Spinal cord (tissue), 10 donors: ENCODE data around the gene LUZP1. TPM values are rescaled to one million over a fixed set of nuclear protein-coding genes. Genes with fewer than 3 reads are reported as not detected.

Experiments
- DNase-seq, 6 donors: peaks; one replicate each; pipeline versions ENCODE4 v3.0.0 to v3.0.0-alpha.2; 2013 to 2015; ENCODE audit warnings: low spot score in 6 of 6, low read depth in 4 of 6
- H3K27ac ChIP-seq: one replicate; pipeline ENCODE4 v1.5.1; 2013; ENCODE audit warnings: low read depth, low read length, control low read depth
- H3K27me3 ChIP-seq: one replicate; pipeline ENCODE4 v1.6.1; 2013; ENCODE audit warnings: low read length; ENCODE audit not compliant: control insufficient read depth, insufficient read depth
- H3K36me3 ChIP-seq: one replicate; pipeline ENCODE4 v1.6.1; 2013; ENCODE audit warnings: low read length; ENCODE audit not compliant: control insufficient read depth, insufficient read depth
- H3K4me1 ChIP-seq: one replicate; pipeline ENCODE4 v1.6.1; 2013; ENCODE audit warnings: low read length; ENCODE audit not compliant: control insufficient read depth, insufficient read depth
- H3K4me3 ChIP-seq: one replicate; pipeline ENCODE4 v1.5.1; 2013; ENCODE audit warnings: low read depth, low read length, control low read depth
- H3K9me3 ChIP-seq: one replicate; pipeline ENCODE4 v1.6.1; 2013; ENCODE audit warnings: low read length; ENCODE audit not compliant: control insufficient read depth, insufficient read depth
- WGBS: methylation state at CpG from one replicate; pipeline ENCODE4 v1.1.5; 2013; ENCODE audit warnings: missing lambda C conversion rate; ENCODE audit not compliant: insufficient coverage; 5-methylcytosine and 5-hydroxymethylcytosine counted together
- polyA plus RNA-seq, 2 donors: library from polyadenylated mRNA; unstranded; fragments of 120-200 nt; gene quantifications; one replicate each; pipeline ENCODE4 v1.2.1, GENCODE V29; 2013; ENCODE audit not compliant: insufficient read length in 2 of 2
- total RNA-seq, 2 donors: library from RNA; depleted of rRNA in 1 of 2; stranded (reverse); fragments of 120-200 nt in 1 of 2; fragments of >200 nt in 1 of 2; gene quantifications; one replicate each; pipeline versions ENCODE4 v1.2.3 to v1.2.4, GENCODE V29; 2013 to 2014
- donor health status: healthy.

LUZP1 gene
- total and polyA plus RNA-seq, 4 donors: 17.6 to 25.4 (median 21.7) TPM

DNA sequence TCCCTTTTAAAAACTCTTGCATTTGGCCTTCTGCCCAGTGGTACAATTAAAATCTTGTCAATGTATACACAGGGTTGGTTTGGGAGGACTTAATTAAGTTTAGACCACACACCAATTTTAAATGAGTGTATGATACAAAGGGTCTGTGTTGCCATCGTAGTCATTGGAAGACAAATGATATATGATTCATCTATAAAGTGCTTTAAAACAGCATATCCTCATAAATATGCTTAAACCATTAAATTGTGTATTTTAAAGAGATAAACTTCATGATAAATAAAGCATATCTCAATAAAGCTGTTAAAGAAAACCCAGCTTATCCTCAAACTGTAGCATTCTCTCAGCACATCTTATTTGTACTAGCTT, 69.5 kb downstream of the LUZP1 start:
- H3K4me1 ChIP-seq: no peaks in the 10 kb centered on the region
- WGBS: no CpG with 5 or more reads among the region's 1 CpG
- no peaks in the 10 kb centered on the region for H3K27me3 ChIP-seq
- DNase-seq: no peak
- H3K27ac ChIP-seq: no peak overlapping the region
- H3K36me3 ChIP-seq: peaks cover under 1% of the 10 kb centered on the region
- H3K9me3 ChIP-seq: no peaks in the 10 kb centered on the region
- H3K4me3 ChIP-seq: no peak overlapping the region

DNA sequence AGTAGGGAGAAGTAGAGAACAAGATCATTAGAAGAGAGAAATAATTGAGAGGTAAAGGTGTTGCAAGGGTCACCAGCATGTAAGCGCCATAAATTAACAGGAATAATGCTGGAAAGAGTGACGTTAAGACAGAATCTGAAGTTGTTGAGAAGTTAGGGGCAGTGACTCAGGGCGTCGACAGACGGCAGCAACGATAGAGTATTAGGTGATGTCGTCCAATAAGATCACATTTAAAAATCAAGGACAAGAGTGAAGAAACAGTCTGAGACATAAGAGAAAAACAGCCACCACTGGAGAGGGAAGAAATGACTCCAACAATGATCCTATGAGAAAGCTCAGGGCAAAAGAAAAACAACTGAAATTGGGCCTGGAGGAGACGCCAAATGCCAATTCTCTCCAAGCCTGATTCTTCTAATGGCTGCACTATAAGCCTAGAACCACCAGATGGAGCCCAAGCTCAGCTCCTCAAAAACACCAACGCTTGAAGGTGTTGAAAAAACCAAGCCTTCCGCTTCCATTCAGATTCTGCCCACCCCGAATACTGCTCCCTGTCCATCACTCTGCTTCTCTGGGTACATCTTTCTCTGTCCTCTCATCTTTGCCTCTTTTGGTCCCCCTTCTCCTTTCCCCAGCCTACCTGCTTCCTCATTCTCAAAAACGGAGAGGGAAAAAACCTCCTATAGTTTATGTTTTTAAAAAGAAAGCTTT, 70.0 kb downstream of the LUZP1 start:
- no peaks in the 10 kb centered on the region for H3K9me3 ChIP-seq
- WGBS: 33% methylated on average over 6 of the region's 12 CpGs
- H3K27ac ChIP-seq: no peak overlapping the region
- no peaks in the 10 kb centered on the region for H3K4me1 ChIP-seq
- DNase-seq: peak; percentile 62 to 95 (median 70)
- no peak overlapping the region for H3K4me3 ChIP-seq
- H3K27me3 ChIP-seq: no peaks in the 10 kb centered on the region
- peaks cover 6% of the 10 kb centered on the region for H3K36me3 ChIP-seq

DNA sequence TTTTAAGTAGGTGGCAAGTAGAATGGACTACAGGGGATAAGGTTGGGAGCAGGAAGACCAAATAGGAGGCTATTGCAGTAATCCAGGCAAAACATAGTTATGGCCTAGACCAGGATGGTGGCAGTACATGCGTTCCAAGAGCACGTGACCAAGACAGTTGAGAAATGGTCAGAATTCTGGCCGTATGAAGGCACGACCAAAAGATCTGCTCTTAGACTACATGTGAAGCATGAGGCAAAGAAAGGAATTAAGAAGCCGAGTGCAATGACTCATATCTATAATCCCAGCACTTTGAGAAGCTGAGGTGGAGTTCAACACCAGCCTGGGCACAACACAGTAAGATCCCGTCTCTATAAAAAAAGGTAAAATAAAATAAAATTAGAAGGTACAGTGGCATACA, 71.3 kb downstream of the LUZP1 start:
- H3K9me3 ChIP-seq: no peaks in the 10 kb centered on the region
- no peaks in the 10 kb centered on the region for H3K4me1 ChIP-seq
- H3K4me3 ChIP-seq: no peak overlapping the region
- DNase-seq: no peak
- peaks cover 12% of the 10 kb centered on the region for H3K36me3 ChIP-seq
- WGBS: 96% methylated on average over 3 of the region's 6 CpGs
- H3K27me3 ChIP-seq: no peaks in the 10 kb centered on the region
- no peak overlapping the region for H3K27ac ChIP-seq

DNA sequence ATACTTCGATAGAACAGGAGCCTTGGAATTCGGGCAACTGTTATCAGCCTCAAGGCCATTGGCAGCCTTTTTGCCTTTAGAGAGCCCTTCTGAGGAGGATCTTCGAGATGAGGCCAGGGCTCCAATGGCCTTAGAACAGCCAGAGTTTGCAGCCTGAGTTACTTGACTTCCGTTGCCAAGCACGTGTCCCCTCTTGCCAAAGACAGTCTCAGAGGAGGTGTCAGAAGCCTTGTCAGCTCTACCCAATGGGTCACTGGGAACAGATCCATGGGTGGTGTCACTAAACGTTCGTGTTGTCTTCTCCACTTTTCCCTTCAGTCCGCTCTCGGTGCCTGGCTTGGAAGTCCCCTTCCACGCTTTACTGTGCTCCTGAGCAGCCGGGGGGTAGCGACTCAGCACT, 76.2 kb downstream of the LUZP1 start:
- peaks cover 44% of the 10 kb centered on the region for H3K36me3 ChIP-seq
- no peaks in the 10 kb centered on the region for H3K9me3 ChIP-seq
- WGBS: 84% methylated on average over 12 of the region's 12 CpGs
- no peak for DNase-seq
- H3K4me3 ChIP-seq: no peak overlapping the region
- H3K4me1 ChIP-seq: no peaks in the 10 kb centered on the region
- H3K27me3 ChIP-seq: no peaks in the 10 kb centered on the region
- H3K27ac ChIP-seq: no peak overlapping the region

DNA sequence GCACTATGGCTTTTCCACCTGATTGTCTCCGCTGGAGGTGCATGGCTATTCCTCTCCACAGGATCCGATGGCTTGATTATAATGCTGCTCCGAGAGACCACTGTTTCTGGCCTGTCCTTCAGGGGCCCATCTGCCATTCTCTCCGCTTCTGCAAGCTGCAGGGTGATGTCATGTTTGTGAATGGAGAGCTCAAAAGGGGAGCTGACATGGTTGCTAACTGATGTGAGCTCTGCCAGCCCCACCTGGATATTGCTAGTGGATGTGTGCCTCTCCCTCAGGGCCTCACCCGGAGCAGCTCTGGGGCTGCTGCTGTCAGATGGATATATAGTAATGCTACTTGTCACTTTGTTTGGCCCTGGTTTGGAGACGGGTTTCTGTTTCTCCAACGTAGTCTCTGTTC, 77.1 kb downstream of the LUZP1 start:
- DNase-seq: no peak
- WGBS: 80% methylated on average over 4 of the region's 7 CpGs

DNA sequence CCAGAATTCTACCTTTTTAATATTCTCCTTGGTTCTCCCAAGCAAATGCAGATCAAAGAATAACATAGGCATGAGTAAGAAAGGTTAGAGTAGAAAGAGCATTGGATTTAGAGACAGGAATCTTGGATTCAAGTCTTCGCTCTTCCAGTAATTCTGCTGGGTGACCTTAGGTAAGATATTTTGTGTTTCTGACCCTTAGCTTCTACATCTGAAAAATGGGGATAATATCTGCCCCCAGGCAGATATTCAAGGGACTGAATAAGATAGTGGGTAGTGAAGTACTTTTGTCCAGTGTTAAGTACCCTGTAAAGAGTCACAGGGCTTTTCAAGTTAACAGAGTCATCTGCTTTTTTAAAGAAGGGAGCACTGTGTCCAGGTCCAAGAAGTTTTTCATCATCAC, 78.6 kb downstream of the LUZP1 start:
- WGBS: 100% methylated on average over 1 of the region's 1 CpG
- no peak overlapping the region for H3K27ac ChIP-seq
- no peaks in the 10 kb centered on the region for H3K9me3 ChIP-seq
- no peaks in the 10 kb centered on the region for H3K27me3 ChIP-seq
- no peak for DNase-seq
- H3K4me3 ChIP-seq: no peak overlapping the region
- H3K4me1 ChIP-seq: no peaks in the 10 kb centered on the region
- H3K36me3 ChIP-seq: peaks cover 60% of the 10 kb centered on the region

More for the DNA sequence above, 77.1 kb downstream of the LUZP1 start:
- Histone ChIP-seq H3K27me3 (no peaks in the 10 kb centered on the region), H3K4me1 (no peaks in the 10 kb centered on the region), H3K4me3 (no peak overlapping the region), H3K27ac (no peak overlapping the region), H3K9me3 (no peaks in the 10 kb centered on the region), H3K36me3 (peaks cover 53% of the 10 kb centered on the region)

DNA sequence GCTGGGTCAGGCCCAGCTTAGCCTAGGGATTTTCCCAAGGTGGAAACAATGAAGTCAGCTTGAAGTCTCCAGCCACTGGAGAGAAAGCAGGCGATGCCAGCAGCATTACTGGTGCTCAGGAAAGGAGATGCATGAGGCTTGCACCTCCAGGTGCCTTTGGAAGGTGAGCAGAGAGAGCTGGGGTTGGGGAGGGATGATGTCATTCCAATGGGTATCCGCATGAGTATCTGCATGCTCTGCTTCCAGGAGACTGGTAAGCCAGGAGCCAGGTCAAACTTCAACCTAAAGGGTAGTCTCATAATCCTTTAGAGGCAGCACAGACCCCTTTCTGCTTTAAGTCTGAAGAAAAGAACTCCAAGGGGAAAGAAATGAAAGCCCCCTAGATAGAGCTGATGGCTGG, 80.6 kb downstream of the LUZP1 start:
- Histone ChIP-seq H3K36me3 (peaks cover 61% of the 10 kb centered on the region), H3K9me3 (no peaks in the 10 kb centered on the region), H3K4me1 (no peaks in the 10 kb centered on the region), H3K27me3 (no peaks in the 10 kb centered on the region), H3K4me3 (no peak overlapping the region), H3K27ac (no peak overlapping the region)
- WGBS: 100% methylated on average over 1 of the region's 2 CpGs
- no peak for DNase-seq

DNA sequence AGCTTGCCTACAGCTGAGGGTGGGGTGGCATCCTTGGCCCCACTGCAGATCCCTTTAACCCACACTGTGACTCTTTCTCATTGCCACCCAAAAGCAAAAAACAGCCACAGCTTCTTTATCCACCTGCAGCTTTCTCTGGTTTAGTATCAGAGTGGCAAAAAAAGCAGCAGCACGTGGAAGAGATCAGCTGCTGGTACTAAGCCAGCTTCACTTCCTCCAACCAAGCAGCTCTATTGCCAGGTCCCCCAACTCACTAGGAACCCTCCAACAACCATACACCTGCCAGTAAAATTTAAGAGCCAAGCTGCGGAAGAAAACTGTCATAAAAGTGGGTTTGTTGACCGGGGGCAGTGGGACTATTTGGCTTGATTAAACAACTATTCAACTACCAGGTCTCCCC, 83.0 kb downstream of the LUZP1 start:
- H3K36me3 ChIP-seq: peaks cover 45% of the 10 kb centered on the region
- H3K27ac ChIP-seq: no peak overlapping the region
- H3K4me1 ChIP-seq: no peaks in the 10 kb centered on the region
- DNase-seq: peak in 1 of 6 donors; percentile 33
- no peaks in the 10 kb centered on the region for H3K9me3 ChIP-seq
- no peaks in the 10 kb centered on the region for H3K27me3 ChIP-seq
- no peak overlapping the region for H3K4me3 ChIP-seq
- WGBS: 44% methylated on average over 1 of the region's 3 CpGs

DNA sequence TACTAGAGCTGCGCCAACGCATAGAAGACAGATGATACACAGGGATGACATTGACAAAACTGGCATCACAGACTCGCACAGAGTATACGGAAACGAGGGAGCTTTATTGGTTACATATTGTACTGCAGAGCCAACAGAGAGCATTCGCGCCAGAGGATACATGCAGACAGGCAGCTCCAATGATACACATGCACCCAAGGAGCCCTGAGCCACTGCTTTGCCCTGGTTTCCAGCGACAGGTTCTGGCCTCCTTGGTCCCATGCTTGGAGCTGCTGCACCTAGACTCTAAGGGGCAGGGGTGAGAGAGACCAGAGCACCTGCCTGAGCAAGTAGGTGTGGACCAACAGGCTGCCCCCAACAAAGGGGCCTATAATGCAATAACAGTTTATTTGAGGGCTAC, 83.8 kb downstream of the LUZP1 start:
- H3K9me3 ChIP-seq: no peaks in the 10 kb centered on the region
- no peak overlapping the region for H3K4me3 ChIP-seq
- 89% methylated on average over 8 of the region's 8 CpGs for WGBS
- no peak overlapping the region for H3K27ac ChIP-seq
- H3K36me3 ChIP-seq: peaks cover 47% of the 10 kb centered on the region
- no peak for DNase-seq
- H3K4me1 ChIP-seq: no peaks in the 10 kb centered on the region
- H3K27me3 ChIP-seq: no peaks in the 10 kb centered on the region

DNA sequence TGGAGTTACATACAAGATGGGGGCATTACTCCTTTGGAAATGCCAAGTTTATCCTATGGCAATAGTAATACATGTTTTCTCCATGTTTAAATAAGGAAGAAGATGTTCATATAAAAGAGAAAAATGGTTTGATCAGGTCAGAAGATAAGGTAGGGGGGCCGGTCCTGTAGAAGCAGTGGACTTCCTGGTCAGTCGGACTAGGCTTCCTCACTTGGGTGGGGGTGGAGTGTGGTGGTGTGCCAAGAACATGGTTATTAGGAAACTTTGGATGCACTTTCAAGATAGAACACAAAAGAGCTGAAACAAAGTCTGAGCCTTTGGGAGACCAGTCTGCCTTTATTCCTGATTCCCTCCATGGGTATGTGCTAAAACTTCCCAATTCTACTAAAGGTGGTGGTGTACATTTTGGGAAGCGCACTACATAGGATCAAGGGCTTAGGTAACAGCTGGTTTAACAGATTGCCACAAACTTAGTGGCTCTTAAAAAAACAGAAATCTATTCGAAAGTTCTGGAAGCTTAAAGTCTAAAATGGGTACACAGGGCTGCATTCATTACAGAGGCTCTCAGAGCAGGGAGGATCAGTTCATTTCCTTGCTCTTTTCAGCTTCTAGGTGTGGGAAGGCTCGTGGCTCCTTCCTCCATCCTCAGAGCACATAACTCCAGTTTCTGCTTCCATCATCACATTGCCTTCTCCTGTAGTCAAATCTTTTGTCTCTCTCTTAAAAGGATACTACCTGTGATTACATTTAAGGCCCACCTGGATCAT, 84.8 kb downstream of the LUZP1 start:
- no peak overlapping the region for H3K4me3 ChIP-seq
- 89% methylated on average over 3 of the region's 5 CpGs for WGBS
- no peaks in the 10 kb centered on the region for H3K4me1 ChIP-seq
- no peak for DNase-seq
- H3K27ac ChIP-seq: no peak overlapping the region
- H3K9me3 ChIP-seq: no peaks in the 10 kb centered on the region
- H3K27me3 ChIP-seq: no peaks in the 10 kb centered on the region
- peaks cover 51% of the 10 kb centered on the region for H3K36me3 ChIP-seq
